DND-41 (cell line): ENCODE data around the gene TSSK1B.

Experiments used
- ATAC-seq: fragments of 200-7000 bp; cut with Tn5 transposase; 3 replicates; pipeline ENCODE4 v1.9.1; 2021; ENCODE audit warnings: low read depth; ENCODE audit not compliant: insufficient read depth
- DNase-seq: peaks from one replicate; pipeline ENCODE4 v3.0.0-alpha.2; 2020
- H2AFZ ChIP-seq: 2 replicates; pipeline ENCODE4 v1.6.0; 2012; ENCODE audit warnings: low read depth, low read length
- H3K27ac ChIP-seq: 2 replicates; pipeline ENCODE4 v1.5.1; 2012; ENCODE audit warnings: low read length, inconsistent platforms
- H3K27me3 ChIP-seq: fragments of 200-600 bp; sonication (generic); 2 replicates; pipeline ENCODE4 v1.6.0; 2012; ENCODE audit warnings: low read length, mild to moderate bottlenecking, inconsistent platforms; ENCODE audit not compliant: insufficient read depth, poor library complexity
- H3K36me3 ChIP-seq: 2 replicates; pipeline ENCODE4 v1.5.1; 2012; ENCODE audit warnings: low read length, inconsistent platforms; ENCODE audit not compliant: insufficient read depth
- H3K4me1 ChIP-seq: 2 replicates; pipeline ENCODE4 v1.5.1; 2012; ENCODE audit warnings: mild to moderate bottlenecking, low read length; ENCODE audit not compliant: insufficient read depth
- H3K4me2 ChIP-seq: 2 replicates; pipeline ENCODE4 v1.6.0; 2012; ENCODE audit warnings: mild to moderate bottlenecking, moderate library complexity, low read length, inconsistent platforms; ENCODE audit not compliant: insufficient read depth
- H3K4me3 ChIP-seq, 2 experiments: fragments of 200-600 bp in 1 of 2; shearing (Covaris generic) in 1 of 2; 2 replicates each; pipeline ENCODE4 v1.5.1; 2012 to 2016; ENCODE audit warnings: inconsistent platforms in 2 of 2, low read length in 2 of 2, mild to moderate bottlenecking in 2 of 2, low read depth in 1 of 2, moderate library complexity in 1 of 2
- H3K79me2 ChIP-seq: 2 replicates; pipeline ENCODE4 v1.6.0; 2012; ENCODE audit warnings: low read length, inconsistent platforms; ENCODE audit not compliant: insufficient read depth
- H3K9ac ChIP-seq: 2 replicates; pipeline ENCODE4 v1.6.0; 2012; ENCODE audit warnings: low read depth, mild to moderate bottlenecking, inconsistent platforms, low read length, moderate library complexity
- H3K9me3 ChIP-seq: 2 replicates; pipeline ENCODE4 v1.5.1; 2012; ENCODE audit warnings: low read length, moderate library complexity, mild to moderate bottlenecking, inconsistent platforms; ENCODE audit not compliant: insufficient read depth, severe bottlenecking
- H4K20me1 ChIP-seq: 2 replicates; pipeline ENCODE4 v1.6.0; 2012; ENCODE audit warnings: low read length; ENCODE audit not compliant: insufficient read depth
- EZH2 ChIP-seq: IDR thresholded peaks from 3 replicates; pipeline ENCODE4 v1.6.1; 2012; ENCODE audit warnings: borderline replicate concordance, low read depth, mild to moderate bottlenecking, moderate library complexity, low read length, inconsistent platforms; ENCODE audit not compliant: severe bottlenecking
- TF ChIP-seq, protein P1 (sequence below): IDR thresholded peaks from 2 replicates; pipeline ENCODE4 v1.5.1; 2012; ENCODE audit warnings: borderline replicate concordance, low read length, moderate library complexity, mild to moderate bottlenecking; ENCODE audit not compliant: poor library complexity, severe bottlenecking; ENCODE audit errors: extremely low read depth

The TSSK1B gene

DNA sequence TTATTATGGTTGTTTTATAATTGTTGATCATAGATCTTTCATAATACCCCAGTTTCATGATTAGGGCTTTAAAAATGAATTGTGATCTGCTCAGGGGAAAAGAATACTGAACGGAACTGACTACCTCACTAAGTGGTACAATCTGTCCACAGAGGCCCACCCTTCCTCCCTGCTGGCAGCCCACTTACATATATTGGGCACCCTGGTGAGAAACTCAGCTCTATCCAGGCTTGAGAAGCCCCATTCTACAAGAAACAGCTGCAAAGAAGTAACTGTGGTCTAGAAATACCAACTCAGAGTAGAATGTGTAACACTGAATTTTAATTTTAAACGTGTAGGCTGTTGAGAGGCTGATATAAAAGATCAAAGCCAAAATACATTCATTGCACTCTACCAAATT lies 46.9 kb downstream of the TSSK1B start:
- Histone ChIP-seq H2AFZ (no peak overlapping the region), H3K36me3 (no peaks in the 10 kb centered on the region), H3K4me2 (no peak overlapping the region), H4K20me1 (no peaks in the 10 kb centered on the region), H3K4me3 (no peak overlapping the region), H3K27ac (no peak overlapping the region), H3K4me1 (no peaks in the 10 kb centered on the region), H3K9me3 (no peaks in the 10 kb centered on the region), H3K9ac (no peak overlapping the region), H3K79me2 (no peaks in the 10 kb centered on the region), H3K27me3 (no peaks in the 10 kb centered on the region)
- TF ChIP-seq, protein P1, sequence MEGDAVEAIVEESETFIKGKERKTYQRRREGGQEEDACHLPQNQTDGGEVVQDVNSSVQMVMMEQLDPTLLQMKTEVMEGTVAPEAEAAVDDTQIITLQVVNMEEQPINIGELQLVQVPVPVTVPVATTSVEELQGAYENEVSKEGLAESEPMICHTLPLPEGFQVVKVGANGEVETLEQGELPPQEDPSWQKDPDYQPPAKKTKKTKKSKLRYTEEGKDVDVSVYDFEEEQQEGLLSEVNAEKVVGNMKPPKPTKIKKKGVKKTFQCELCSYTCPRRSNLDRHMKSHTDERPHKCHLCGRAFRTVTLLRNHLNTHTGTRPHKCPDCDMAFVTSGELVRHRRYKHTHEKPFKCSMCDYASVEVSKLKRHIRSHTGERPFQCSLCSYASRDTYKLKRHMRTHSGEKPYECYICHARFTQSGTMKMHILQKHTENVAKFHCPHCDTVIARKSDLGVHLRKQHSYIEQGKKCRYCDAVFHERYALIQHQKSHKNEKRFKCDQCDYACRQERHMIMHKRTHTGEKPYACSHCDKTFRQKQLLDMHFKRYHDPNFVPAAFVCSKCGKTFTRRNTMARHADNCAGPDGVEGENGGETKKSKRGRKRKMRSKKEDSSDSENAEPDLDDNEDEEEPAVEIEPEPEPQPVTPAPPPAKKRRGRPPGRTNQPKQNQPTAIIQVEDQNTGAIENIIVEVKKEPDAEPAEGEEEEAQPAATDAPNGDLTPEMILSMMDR, result no peak
- no peak for TF ChIP-seq EZH2
- DNase-seq (no peak), ATAC-seq (no peak; the same call in 2 of the 3 replicates)

DNA sequence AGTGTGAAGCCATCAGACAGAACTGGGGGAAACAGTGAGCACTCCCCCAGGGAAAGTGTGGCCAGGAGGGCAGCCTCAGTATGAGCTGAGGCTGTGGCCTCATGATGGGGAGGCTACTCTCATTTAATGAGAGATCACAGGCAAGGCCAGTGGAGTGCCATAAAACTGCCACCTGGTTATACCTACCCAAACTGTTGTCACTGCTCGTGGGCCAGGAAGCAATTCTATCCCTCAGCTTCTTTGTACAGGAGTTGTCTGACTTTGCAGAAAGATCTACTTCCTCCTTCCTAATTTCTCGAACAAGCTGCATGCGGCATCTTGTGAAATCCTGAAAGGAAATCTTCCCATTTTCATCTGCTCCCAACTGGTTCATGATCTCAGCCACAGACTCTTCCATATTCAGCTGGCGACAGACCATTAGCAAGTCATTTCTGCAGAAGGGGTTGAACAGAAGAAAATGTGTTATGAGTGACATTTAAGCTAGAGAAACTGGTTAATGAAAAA lies 50.0 kb downstream of the TSSK1B start:
- no peaks in the 10 kb centered on the region for H3K36me3 ChIP-seq
- ATAC-seq (no peak), DNase-seq (no peak)
- H2AFZ ChIP-seq, result peak overlapping the region; percentile 30
- H3K27me3 ChIP-seq, result no peaks in the 10 kb centered on the region
- no peaks in the 10 kb centered on the region for H3K79me2 ChIP-seq
- H3K27ac ChIP-seq, result no peak overlapping the region
- H3K9me3 ChIP-seq, result no peaks in the 10 kb centered on the region
- H3K4me3 ChIP-seq, result no peak overlapping the region
- no peak overlapping the region for H3K9ac ChIP-seq
- peaks cover 20% of the 10 kb centered on the region for H3K4me1 ChIP-seq
- no peak for TF ChIP-seq EZH2
- TF ChIP-seq, protein P1, result no peak
- no peaks in the 10 kb centered on the region for H4K20me1 ChIP-seq
- H3K4me2 ChIP-seq, result no peak overlapping the region

DNA sequence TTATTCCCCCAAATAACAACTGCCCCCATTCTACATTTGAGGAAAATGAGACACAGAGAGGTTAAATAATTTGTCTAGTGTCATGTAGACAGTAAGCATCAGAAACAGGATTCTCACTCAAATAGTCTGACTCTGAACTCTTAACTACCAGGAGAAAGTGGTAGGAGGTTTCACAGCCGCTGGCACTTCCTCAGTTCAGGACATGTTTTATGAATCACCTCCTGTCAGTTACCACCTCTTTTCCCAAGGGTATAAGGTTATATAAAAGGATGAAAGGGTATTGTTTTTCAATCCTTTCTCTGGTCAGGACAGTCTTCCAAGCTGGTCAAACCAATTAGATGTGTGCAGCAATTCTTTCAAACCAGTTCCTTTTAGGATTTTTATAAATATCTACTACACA lies 52.1 kb downstream of the TSSK1B start:
- TF ChIP-seq, protein P1, result no peak
- TF ChIP-seq EZH2, result no peak
- Histone ChIP-seq H3K4me2 (no peak overlapping the region), H3K4me3 (no peak overlapping the region), H3K27me3 (no peaks in the 10 kb centered on the region), H3K27ac (no peak overlapping the region), H3K4me1 (peaks cover 41% of the 10 kb centered on the region), H2AFZ (no peak overlapping the region), H3K36me3 (no peaks in the 10 kb centered on the region), H3K9me3 (no peaks in the 10 kb centered on the region), H3K9ac (no peak overlapping the region), H4K20me1 (no peaks in the 10 kb centered on the region), H3K79me2 (no peaks in the 10 kb centered on the region)
- ATAC-seq, result no peak
- DNase-seq, result no peak
